ENCODE data around the gene EML6.

The EML6 gene

DNA sequence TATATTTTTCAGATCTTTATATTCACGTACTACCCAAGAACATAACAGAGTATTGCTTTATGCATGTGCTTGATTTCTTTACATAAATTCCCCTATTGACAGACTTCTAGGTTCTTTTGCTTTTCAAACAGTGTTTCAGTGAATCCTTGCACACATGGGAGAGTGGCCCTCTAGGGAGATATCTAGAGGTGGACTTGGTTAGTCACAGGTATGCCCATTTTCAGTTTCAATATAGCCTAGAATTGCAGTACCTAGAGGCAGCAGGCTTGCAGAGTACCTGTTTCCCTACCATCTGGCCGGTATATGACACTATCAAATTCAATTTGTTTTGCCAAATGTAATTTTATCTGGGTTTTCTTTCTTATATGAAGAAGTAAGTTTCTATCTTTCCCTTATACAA, 36.8 kb downstream of the EML6 start:
- DNase-seq: no peak

GRCh38 chr2:54763636-54764291, 40.3 kb downstream of the EML6 start:
- no peak for DNase-seq

GRCh38 chr2:54767921-54768320, 44.5 kb downstream of the EML6 start:
- DNase-seq: no peak

DNA sequence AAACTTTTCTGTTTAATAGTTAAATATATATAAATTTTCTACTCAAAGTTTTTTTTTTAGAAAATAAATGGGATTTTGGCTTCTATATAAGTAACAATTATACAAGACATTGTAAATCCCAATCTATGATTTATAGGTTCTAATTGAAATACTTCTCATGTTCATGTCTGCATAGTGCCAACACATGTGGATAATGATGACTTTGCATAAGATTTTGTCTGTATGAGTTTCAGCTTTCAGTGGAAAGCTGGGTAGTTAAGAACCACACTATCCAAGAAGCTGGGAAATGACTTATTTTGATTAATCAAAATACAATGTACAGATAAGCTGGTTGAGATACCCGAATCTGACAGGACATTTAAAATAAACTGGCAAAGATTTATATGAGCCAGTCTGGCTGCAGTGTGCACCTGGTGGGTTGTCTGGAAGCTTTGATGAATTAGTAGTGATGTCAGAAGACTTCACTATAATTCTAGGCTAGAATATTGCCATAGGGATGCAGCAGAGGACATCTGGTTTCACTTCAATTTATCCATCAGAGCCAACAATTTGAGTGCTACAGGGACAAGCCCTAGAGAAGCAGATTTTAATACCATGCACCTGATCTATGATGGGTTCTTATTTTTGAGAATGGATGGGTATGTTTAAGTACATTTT, 45.4 kb downstream of the EML6 start:
- no peak for DNase-seq

GRCh38 chr2:54770211-54770610, 46.7 kb downstream of the EML6 start:
- DNase-seq: no peak

DNA sequence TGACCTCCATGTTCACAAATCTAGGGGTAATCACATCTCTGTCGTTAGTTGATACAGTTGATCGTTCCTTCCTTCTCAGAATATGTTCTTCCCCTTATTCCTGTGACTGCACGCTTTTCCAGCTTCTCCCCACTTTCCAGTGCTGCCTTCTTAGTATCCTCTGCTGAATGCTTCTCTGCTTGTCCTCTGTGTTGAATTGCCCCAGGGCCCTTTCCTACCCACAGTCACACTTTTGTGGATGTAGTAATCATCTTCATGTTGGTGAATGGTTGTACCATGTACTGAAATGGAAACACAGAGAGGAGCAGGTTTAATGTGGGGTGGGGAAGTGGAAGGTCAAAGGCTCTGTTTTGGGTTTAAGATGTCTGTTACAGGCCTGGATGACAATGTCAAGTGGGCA, 47.2 kb downstream of the EML6 start:
- no peak for DNase-seq

GRCh38 chr2:54771166-54771885, 47.9 kb downstream of the EML6 start:
- DNase-seq: no peak

GRCh38 chr2:54772110-54772509, 48.6 kb downstream of the EML6 start:
- no peak for DNase-seq

- no peak for DNase-seq
Observed at GRCh38 chr2:54772531-54772930, 49.1 kb downstream of the EML6 start.

- no peak for DNase-seq
Observed at GRCh38 chr2:54773233-54773632, 49.8 kb downstream of the EML6 start.

DNA sequence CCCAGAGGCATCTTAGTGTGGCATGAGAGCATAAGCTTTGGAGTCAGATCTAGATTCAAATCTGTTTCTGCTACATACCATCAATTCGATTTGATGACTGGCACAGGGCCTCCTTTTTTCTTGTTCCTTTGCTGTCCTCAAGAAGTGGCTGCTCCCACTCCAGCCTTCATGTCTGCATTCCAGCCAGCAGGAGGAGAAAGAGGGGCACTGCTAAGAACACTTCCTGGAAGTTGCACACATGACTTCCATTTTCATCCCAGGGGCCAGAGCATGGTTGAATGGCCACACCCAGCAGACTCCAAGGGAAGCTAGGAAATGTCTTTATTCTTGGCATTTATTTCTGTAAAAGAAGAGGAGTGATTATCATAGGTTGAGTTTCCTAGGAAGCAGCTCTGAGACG, 50.4 kb downstream of the EML6 start:
- DNase-seq: no peak

- DNase-seq: no peak
Observed at GRCh38 chr2:54775710-54776109, 52.2 kb downstream of the EML6 start.

- DNase-seq: no peak
Observed at GRCh38 chr2:54776494-54776893, 53.0 kb downstream of the EML6 start.

- DNase-seq: no peak
Observed at GRCh38 chr2:54783349-54783748, 59.9 kb downstream of the EML6 start.

GRCh38 chr2:54787270-54787669, 63.8 kb downstream of the EML6 start:
- DNase-seq: no peak

DNA sequence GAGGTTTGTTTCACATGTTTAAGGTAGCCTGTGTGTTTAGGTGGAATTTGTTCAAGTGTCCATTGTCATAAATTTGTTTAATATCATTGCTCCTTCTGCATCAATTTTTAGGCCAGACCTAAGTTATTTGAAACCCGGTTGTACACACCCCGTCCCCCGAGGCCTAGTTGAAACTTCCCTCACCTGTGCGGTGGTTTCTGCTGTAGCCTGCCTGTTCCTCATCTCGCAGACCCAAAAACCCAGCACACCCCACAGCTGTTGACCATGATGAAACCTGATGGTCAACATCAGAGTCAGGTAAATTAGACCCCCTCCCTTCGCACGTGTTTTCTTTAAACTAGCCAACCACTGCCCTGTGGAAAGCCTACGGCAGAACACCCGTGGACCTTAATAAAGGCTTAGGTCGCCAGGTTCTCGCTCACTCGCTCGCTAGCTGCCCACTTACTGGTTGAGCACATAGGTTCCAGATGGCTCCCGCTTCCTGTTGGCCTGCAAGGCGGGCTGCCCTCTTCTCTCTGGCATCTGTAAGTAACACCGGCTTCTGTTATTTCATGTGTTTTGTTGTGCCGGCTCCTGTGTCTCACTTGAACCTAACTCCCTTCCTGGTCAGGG, 64.4 kb downstream of the EML6 start:
- DNase-seq: no peak

GRCh38 chr2:54789878-54790277, 66.4 kb downstream of the EML6 start:
- DNase-seq: no peak

DNA sequence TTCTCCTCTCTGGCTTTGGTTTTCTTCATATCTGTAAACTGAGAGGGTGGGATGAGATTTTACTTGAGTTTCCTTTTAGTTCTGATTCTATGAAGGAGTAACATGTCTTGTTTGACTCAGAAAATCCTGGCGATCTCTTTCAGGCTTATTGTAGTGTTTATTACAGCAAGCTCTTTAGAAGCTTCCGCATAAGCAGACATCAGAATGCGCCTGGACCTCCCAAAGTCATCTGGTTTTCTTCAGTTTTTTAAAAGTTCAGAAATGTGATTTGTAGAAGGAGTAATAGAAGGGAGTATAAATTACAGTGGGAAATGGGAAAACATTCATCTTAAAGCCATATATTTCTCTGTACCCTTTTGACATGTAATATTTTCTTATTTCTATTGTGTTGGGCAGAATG, 68.4 kb downstream of the EML6 start:
- DNase-seq: no peak

GRCh38 chr2:54797307-54797706, 73.8 kb downstream of the EML6 start:
- no peak for DNase-seq

- DNase-seq: no peak
Observed at GRCh38 chr2:54801352-54801751, 77.9 kb downstream of the EML6 start.

DNA sequence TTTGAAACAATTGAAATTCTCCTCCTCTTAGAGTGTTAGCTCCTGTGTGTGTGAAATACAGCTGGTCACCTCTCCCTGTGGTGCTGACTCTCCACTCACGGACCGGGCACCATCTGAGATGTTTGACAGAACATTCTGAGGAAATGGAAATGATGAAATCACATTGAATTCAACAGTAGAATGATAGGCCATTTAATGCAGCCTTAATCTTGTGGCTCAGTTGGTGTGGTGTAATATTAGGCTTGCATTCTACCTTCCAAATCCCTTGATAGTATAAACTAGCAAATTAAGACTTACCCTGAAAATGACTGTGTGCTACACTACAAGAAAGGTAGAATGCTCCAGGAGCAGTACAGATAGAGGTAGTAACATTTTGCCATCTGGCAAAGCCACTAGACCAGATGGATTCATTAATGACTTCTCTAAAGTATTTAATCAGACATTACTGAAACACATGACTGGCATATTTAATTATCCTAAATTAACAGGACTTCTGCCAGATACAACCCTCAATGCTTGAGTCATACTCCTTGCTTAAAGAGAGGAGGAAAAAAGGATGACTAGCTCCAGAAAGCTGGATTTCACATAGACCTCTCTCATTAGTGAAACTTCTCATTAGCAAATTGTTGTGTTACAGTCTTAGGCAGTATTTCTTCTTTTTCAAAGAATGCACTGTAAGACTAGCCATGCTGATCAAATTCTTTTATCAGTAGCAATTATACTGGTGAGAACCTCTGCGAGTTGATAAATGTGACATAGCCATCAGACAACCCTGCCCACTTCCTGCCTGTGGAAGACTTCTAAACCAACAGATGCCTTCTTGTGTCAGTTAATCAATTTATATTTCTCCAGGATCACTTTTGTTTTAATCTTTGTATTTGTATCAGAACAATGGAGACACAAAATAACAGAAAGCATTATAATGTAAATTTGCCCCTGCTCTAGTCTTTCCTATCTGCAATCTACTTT, 80.6 kb downstream of the EML6 start:
- no peak for DNase-seq

GRCh38 chr2:54805255-54805654, 81.8 kb downstream of the EML6 start:
- no peak for DNase-seq

DNA sequence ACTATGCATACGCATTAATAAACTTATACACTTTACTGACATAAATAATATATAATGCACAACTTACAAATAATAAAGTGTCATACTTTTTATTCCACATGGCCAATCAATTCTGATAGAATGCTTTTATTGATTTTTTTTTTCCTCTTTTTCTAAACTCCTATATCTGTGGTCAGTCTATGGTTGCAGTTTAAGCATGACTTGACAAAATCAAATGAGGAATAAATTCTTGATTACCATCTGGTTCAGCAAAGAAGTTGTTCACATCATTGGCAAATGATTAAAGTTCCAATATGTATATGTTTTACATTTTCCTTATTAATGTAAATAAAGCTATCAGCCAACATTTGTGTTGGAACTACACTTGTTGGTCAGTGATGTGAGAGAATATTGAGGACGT, 83.5 kb downstream of the EML6 start:
- DNase-seq: no peak
